GM21381 (cell line): ENCODE results near the gene SLC27A5.

Experiments used
- ATAC-seq: cut with Tn5 transposase; IDR thresholded peaks from one replicate; pipeline ENCODE4 v1.9.1; 2021; ENCODE audit warnings: mild to moderate bottlenecking, moderate library complexity; ENCODE audit not compliant: unreplicated experiment

SLC27A5 gene

GRCh38 chr19:58511353-58512208 is at the start of gene SLC27A5:
Gene SLC27A5 (minus strand): TSS chr19:58511992. CDS start chr19:58511955, 37 bp downstream.
- ATAC-seq, result no peak

DNA sequence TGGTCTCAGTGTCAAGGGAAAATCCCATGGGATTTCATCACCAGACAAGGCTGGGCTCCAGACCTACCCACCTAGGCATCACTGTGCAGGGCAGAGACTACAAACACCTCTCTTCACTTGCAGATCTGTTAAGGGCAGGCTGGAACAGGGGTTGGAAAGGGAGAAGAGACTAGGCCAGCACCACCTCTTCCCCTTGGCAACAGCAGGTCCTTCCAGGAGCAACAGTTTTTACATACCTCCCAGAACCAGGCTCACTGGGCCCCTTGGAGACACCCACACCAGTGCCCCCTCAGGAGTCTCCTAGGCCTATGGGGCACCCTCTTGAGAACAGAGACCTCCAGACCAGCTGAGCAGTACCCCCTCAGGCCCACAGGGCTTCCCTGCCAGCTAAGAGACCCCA is 49.1 kb upstream of the SLC27A5 start:
- ATAC-seq, result no peak

GRCh38 chr19:58560007-58560887 is 48.5 kb upstream of the SLC27A5 start:
- no peak for ATAC-seq

GRCh38 chr19:58559275-58560006 is 47.6 kb upstream of the SLC27A5 start:
- ATAC-seq, result peak; percentile 18

- peak; percentile 55 for ATAC-seq
These were observed 47.0 kb upstream of the SLC27A5 start for GRCh38 chr19:58558623-58559274.

- no peak for ATAC-seq
These were observed 46.4 kb upstream of the SLC27A5 start, which contains the start of gene UBE2M for GRCh38 chr19:58558066-58558622. Gene UBE2M (minus strand): TSS chr19:58558611. CDS start chr19:58558381, 230 bp downstream.

- ATAC-seq, result no peak
These were observed 45.7 kb upstream of the SLC27A5 start for GRCh38 chr19:58557221-58558065.

- ATAC-seq, result no peak
These were observed 44.9 kb upstream of the SLC27A5 start for GRCh38 chr19:58556622-58557220.

- no peak for ATAC-seq
These were observed 44.3 kb upstream of the SLC27A5 start for GRCh38 chr19:58555920-58556621.

- no peak for ATAC-seq
These were observed 43.6 kb upstream of the SLC27A5 start for GRCh38 chr19:58555369-58555885.

DNA sequence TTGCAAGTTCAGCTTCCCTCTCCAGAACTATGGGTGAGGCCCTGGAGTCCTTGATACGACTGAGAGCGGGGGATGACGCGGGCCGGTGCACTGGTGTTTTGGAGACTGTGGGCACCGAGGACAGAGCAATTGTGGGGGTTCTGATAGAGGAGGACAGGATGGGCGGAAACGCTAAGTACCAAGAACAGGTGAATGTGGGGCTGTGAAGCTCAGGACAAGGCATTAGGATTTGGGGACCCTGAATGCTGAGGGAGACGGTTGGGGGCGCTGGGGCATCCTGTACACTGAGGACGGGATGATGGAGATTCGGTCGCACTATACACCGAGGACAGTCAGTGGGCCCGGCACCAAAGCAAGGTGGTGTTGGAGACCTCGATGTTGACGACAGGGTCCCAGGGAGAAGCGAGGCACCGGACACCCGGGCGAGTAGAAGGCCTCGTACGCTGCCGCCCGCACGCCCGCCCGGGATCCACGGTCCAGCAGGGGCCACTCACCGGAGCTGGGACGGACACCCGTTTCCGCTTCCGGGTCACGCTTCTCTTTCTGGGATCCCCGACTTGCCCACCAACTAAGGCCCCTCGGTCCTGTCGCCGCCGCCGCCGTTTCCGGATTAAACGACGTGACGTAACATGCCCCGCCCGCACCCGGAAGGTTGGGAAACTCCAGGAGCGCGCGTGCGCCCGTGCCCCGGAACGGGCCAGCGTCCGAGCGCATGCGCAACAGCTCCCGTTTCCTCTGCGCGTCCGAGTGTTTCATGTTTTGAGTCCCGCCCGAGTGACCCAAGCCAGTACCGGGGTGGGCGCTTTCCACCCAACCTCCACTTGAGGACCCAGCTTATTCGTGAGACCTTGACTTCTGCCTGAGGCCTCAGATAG is 42.9 kb upstream of the SLC27A5 start, which contains the start of gene CHMP2A:
TSS of gene CHMP2A (minus strand) at position 612 of the 875 bp plus-strand sequence. CDS start 893 bp downstream, outside the sequence.
- ATAC-seq, result peak; percentile 38

- no peak for ATAC-seq
These were observed 42.2 kb upstream of the SLC27A5 start for GRCh38 chr19:58553799-58554493.

DNA sequence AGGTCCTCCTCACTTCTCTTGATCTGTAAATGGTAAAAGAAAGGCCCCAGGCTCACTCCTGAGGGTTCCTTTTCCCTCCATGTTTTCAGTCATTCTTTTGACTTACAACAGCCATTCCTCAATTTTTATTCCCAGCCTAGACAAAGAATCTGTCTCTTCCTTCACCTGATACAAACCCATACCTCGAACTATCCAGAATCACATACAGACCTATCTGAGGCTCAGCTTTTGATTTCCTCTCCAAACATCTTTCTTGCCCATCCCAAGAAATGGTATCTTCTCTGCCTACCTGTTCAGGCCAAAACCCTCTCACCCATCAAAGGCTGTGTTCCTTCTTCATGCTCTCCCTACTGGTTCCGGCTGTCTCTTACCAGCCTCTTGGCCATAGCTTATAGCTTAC is 40.9 kb upstream of the SLC27A5 start:
- no peak for ATAC-seq

DNA sequence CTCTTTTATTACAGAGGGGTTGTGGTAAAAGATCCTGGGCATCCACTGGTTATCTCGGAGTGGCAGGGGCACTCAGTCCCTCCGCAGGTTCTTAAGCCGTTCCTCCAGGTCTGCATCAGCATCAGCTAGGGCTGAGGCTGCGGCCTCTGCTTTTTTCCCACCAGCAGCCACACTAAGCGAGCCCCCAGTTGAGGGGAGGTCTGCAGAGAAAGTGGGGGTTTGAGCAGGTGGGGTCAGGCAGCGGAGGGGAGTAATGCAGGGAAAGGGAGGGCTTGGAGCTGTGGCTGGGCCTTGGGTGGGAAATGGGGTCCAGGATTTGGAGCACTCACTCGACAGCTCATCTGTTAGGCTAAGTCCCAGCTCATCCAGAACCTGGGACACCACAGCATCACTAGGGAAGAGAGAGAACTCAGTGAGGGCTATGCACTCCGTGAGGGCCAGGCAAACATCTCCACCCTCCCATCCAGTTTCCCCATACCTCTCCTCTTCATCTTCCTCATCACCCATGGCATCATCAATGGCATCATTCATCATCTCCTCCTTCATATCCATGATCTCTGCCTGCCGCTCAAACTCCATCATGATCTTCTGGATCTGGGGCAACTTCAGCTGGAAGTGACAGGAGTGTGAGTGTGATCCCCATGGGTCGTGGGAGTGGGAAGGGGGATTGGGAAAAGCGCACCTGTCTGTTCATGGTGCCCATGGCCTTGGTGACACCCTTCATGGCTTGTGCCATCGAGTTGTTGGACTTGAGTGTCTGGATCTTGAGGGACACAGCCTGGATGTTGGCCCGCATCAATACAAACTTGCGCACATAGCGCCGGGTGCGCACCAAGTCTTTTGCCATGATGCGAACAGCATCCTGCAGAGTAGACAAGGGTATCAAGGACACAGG is 40.0 kb upstream of the SLC27A5 start:
- ATAC-seq, result no peak

GRCh38 chr19:58551123-58551497 is 39.3 kb upstream of the SLC27A5 start:
- no peak for ATAC-seq
